GM12865 (cell line): ENCODE data around the gene PPARG.
"Not testable (repeated sequence)": the region's sequence is repeated elsewhere in the genome, so short reads cannot be mapped to it uniquely, and the experiment has no call there.

Source experiments
- DNase-seq: peaks from one replicate; pipeline ENCODE4 v3.0.0; 2010; ENCODE audit warnings: low read depth
- H3K4me3 ChIP-seq: 2 replicates; pipeline ENCODE4 v1.5.1; 2011; ENCODE audit warnings: mild to moderate bottlenecking, low read depth, low read length, control low read depth
- CTCF ChIP-seq: IDR thresholded peaks from 2 replicates; pipeline ENCODE4 v1.5.1; 2011; ENCODE audit warnings: low read length, control low read depth, low read depth, inconsistent platforms; ENCODE audit not compliant: insufficient read depth; ENCODE audit errors: missing control alignments

Gene PPARG

GRCh38 chr3:12452361-12453330, 163.8 kb downstream of the PPARG start:
- no peak for TF ChIP-seq CTCF
- H3K4me3 ChIP-seq, result no peak overlapping the region
- DNase-seq, result no peak

- H3K4me3 ChIP-seq, result no peak overlapping the region
- no peak for TF ChIP-seq CTCF
- no peak for DNase-seq
These were observed 165.4 kb downstream of the PPARG start for GRCh38 chr3:12454076-12454815.

GRCh38 chr3:12454816-12455121, 165.9 kb downstream of the PPARG start:
- DNase-seq, result no peak
- no peak for TF ChIP-seq CTCF

GRCh38 chr3:12455740-12456139, 166.9 kb downstream of the PPARG start:
- no peak for DNase-seq
- H3K4me3 ChIP-seq, result no peak overlapping the region
- TF ChIP-seq CTCF, result no peak

More at GRCh38 chr3:12454816-12455121, 165.9 kb downstream of the PPARG start:
- no peak overlapping the region for H3K4me3 ChIP-seq

GRCh38 chr3:12456441-12456840, 167.6 kb downstream of the PPARG start:
- H3K4me3 ChIP-seq, result no peak overlapping the region
- DNase-seq, result no peak
- TF ChIP-seq CTCF, result no peak

GRCh38 chr3:12457380-12457779, 168.5 kb downstream of the PPARG start:
- H3K4me3 ChIP-seq, DNase-seq: not testable (repeated sequence)

- no peak for DNase-seq
- no peak for TF ChIP-seq CTCF
- no peak overlapping the region for H3K4me3 ChIP-seq
These were observed 170.0 kb downstream of the PPARG start for GRCh38 chr3:12458901-12459300.
